Measurements from ENCODE around the gene KLF13. TPM values are rescaled to one million over a fixed set of nuclear protein-coding genes. Genes with fewer than 3 reads are reported as not detected.
A peak's percentile ranks its signal among the peaks of the same experiment; 100 is the strongest.

Gene KLF13
- total and polyA plus RNA-seq, 3 experiments from 2014 or later, result 109 to 147 (median 145) TPM

GRCh38 chr15:31378363-31378903 is 51.8 kb downstream of the KLF13 start:
- DNase-seq, result no peak
- Histone ChIP-seq H3K27ac (ENCODE audit: low read depth, low read length) (no peak overlapping the region), H3K27me3 (ENCODE audit: insufficient read depth, low read length, poor library complexity, severe bottlenecking) (no peaks in the 10 kb centered on the region), H3K4me1 (ENCODE audit: insufficient read depth, low read length) (peaks cover 32% of the 10 kb centered on the region), H3K36me3 (ENCODE audit: insufficient read depth, low read length) (peaks cover 36% of the 10 kb centered on the region), H3K4me3 (ENCODE audit: low read length) (no peak overlapping the region), H3K9me3 (ENCODE audit: low read length) (no peaks in the 10 kb centered on the region)
- peaks cover 0 to 1% of the 10 kb centered on the region in 2 donors for H3K27me3 Mint-ChIP-seq
- no peaks in the 10 kb centered on the region for H3K9me3 Mint-ChIP-seq
- H3K36me3 Mint-ChIP-seq, result peaks cover 4 to 88% (median 16%) of the 10 kb centered on the region in 3 donors
- H3K27ac Mint-ChIP-seq, result peak overlapping the region; percentile 81 to 96 (median 89)
- H3K4me3 Mint-ChIP-seq, result peak overlapping the region in 5 of 7 donors; percentile 60 to 72 (median 67)
- ChIA-PET CTCF (interaction anchor here (1.1 to 2.2 kb wide), 7 partner anchors 11 to 112 kb away, joined by 3 to 13 read pairs (median 4); no protein-coding TSS in a partner anchor), POLR2A (interaction anchor here (1.2 to 2.3 kb wide), 4 partner anchors 11 to 52 kb away, joined by 3 to 7 read pairs (median 4); partner anchors contain the start of gene KLF13)
- peaks cover 68 to 87% (median 73%) of the 10 kb centered on the region in 3 donors for H3K4me1 Mint-ChIP-seq

- H3K9me3 Mint-ChIP-seq, result no peaks in the 10 kb centered on the region
- peaks cover 31% of the 10 kb centered on the region for H3K36me3 ChIP-seq (ENCODE audit: insufficient read depth, low read length)
- ChIA-PET CTCF (interaction anchor here (1.3 to 2.2 kb wide), 5 partner anchors 13 to 112 kb away, joined by 4 to 13 read pairs (median 5); no protein-coding TSS in a partner anchor), POLR2A (interaction anchor here (1.7 to 2.3 kb wide), 2 partner anchors 12 to 53 kb away, joined by 6 to 7 read pairs; partner anchors contain the start of gene KLF13)
- peaks cover 32% of the 10 kb centered on the region for H3K4me1 ChIP-seq (ENCODE audit: insufficient read depth, low read length)
- H3K27ac Mint-ChIP-seq, result peak overlapping the region; percentile 81 to 96 (median 89)
- peaks cover 67 to 85% (median 71%) of the 10 kb centered on the region in 3 donors for H3K4me1 Mint-ChIP-seq
- peak overlapping the region in 3 of 7 donors; percentile 65 to 71 (median 67) for H3K4me3 Mint-ChIP-seq
- peaks cover 0 to 1% of the 10 kb centered on the region in 2 donors for H3K27me3 Mint-ChIP-seq
- no peak for DNase-seq
- no peak overlapping the region for H3K27ac ChIP-seq (ENCODE audit: low read depth, low read length)
- H3K4me3 ChIP-seq (ENCODE audit: low read length), result no peak overlapping the region
- H3K9me3 ChIP-seq (ENCODE audit: low read length), result no peaks in the 10 kb centered on the region
- no peaks in the 10 kb centered on the region for H3K27me3 ChIP-seq (ENCODE audit: insufficient read depth, low read length, poor library complexity, severe bottlenecking)
- H3K36me3 Mint-ChIP-seq, result peaks cover 4 to 82% (median 16%) of the 10 kb centered on the region in 3 donors
These were observed 52.4 kb downstream of the KLF13 start for GRCh38 chr15:31379042-31379441.

- ChIA-PET CTCF (interaction anchor here (1.3 to 2.2 kb wide), 4 partner anchors 13 to 111 kb away, joined by 4 to 12 read pairs (median 4); no protein-coding TSS in a partner anchor), POLR2A (interaction anchor here (1.7 kb wide), 1 partner anchor 13 kb away, joined by 6 read pairs; no protein-coding TSS in a partner anchor)
- Histone ChIP-seq H3K9me3 (ENCODE audit: low read length) (no peaks in the 10 kb centered on the region), H3K27me3 (ENCODE audit: insufficient read depth, low read length, poor library complexity, severe bottlenecking) (no peaks in the 10 kb centered on the region), H3K4me3 (ENCODE audit: low read length) (no peak overlapping the region), H3K36me3 (ENCODE audit: insufficient read depth, low read length) (peaks cover 28% of the 10 kb centered on the region), H3K4me1 (ENCODE audit: insufficient read depth, low read length) (peaks cover 35% of the 10 kb centered on the region), H3K27ac (ENCODE audit: low read depth, low read length) (no peak overlapping the region)
- Mint-ChIP-seq H3K27ac (peak overlapping the region in 5 of 8 donors; percentile 67 to 96 (median 88)), H3K4me1 (peaks cover 65 to 85% (median 71%) of the 10 kb centered on the region in 3 donors), H3K4me3 (peak overlapping the region in 4 of 7 donors; percentile 4 to 37 (median 20)), H3K36me3 (peaks cover 4 to 77% (median 16%) of the 10 kb centered on the region in 3 donors), H3K27me3 (peaks cover 0 to 1% of the 10 kb centered on the region in 2 donors), H3K9me3 (no peaks in the 10 kb centered on the region)
- no peak for DNase-seq
These were observed 52.9 kb downstream of the KLF13 start for GRCh38 chr15:31379577-31379976.

- Histone ChIP-seq H3K27ac (ENCODE audit: low read depth, low read length) (no peak overlapping the region), H3K4me1 (ENCODE audit: insufficient read depth, low read length) (peaks cover 45% of the 10 kb centered on the region), H3K27me3 (ENCODE audit: insufficient read depth, low read length, poor library complexity, severe bottlenecking) (no peaks in the 10 kb centered on the region), H3K9me3 (ENCODE audit: low read length) (no peaks in the 10 kb centered on the region), H3K36me3 (ENCODE audit: insufficient read depth, low read length) (peaks cover 25% of the 10 kb centered on the region), H3K4me3 (ENCODE audit: low read length) (no peak overlapping the region)
- H3K27me3 Mint-ChIP-seq, result peaks cover 0 to 2% of the 10 kb centered on the region in 2 donors
- H3K36me3 Mint-ChIP-seq, result peaks cover 4 to 56% (median 18%) of the 10 kb centered on the region in 3 donors
- ChIA-PET CTCF (interaction anchor here (1.1 to 4.1 kb wide), 8 partner anchors 10 to 168 kb away, joined by 3 to 29 read pairs (median 7); no protein-coding TSS in a partner anchor), POLR2A (interaction anchor here (0.7 to 1.0 kb wide), 2 partner anchors 8 to 16 kb away, joined by 3 to 5 read pairs; no protein-coding TSS in a partner anchor)
- peak overlapping the region; percentile 47 to 94 (median 65) for H3K27ac Mint-ChIP-seq
- DNase-seq, result no peak
- no peak overlapping the region for H3K4me3 Mint-ChIP-seq
- H3K9me3 Mint-ChIP-seq, result no peaks in the 10 kb centered on the region
- peaks cover 68 to 87% (median 74%) of the 10 kb centered on the region in 3 donors for H3K4me1 Mint-ChIP-seq
These were observed 55.4 kb downstream of the KLF13 start for GRCh38 chr15:31381801-31382712.

- Histone ChIP-seq H3K9me3 (ENCODE audit: low read length) (no peaks in the 10 kb centered on the region), H3K27ac (ENCODE audit: low read depth, low read length) (no peak overlapping the region), H3K4me3 (ENCODE audit: low read length) (no peak overlapping the region), H3K27me3 (ENCODE audit: insufficient read depth, low read length, poor library complexity, severe bottlenecking) (no peaks in the 10 kb centered on the region), H3K36me3 (ENCODE audit: insufficient read depth, low read length) (peaks cover 25% of the 10 kb centered on the region), H3K4me1 (ENCODE audit: insufficient read depth, low read length) (peaks cover 46% of the 10 kb centered on the region)
- H3K9me3 Mint-ChIP-seq, result no peaks in the 10 kb centered on the region
- CTCF ChIA-PET, result interaction anchor here (1.1 to 4.1 kb wide), 8 partner anchors 10 to 168 kb away, joined by 3 to 29 read pairs (median 7); no protein-coding TSS in a partner anchor
- H3K36me3 Mint-ChIP-seq, result peaks cover 4 to 50% (median 18%) of the 10 kb centered on the region in 3 donors
- H3K27ac Mint-ChIP-seq, result peak overlapping the region in 6 of 8 donors; percentile 34 to 89 (median 70)
- no peak overlapping the region for H3K4me3 Mint-ChIP-seq
- DNase-seq, result no peak
- POLR2A ChIA-PET, result no interaction called here
- peaks cover 0 to 2% of the 10 kb centered on the region in 2 donors for H3K27me3 Mint-ChIP-seq
- peaks cover 67 to 87% (median 75%) of the 10 kb centered on the region in 3 donors for H3K4me1 Mint-ChIP-seq
These were observed 56.0 kb downstream of the KLF13 start for GRCh38 chr15:31382713-31383045.

GRCh38 chr15:31383139-31383538 is 56.5 kb downstream of the KLF13 start:
- H3K9me3 Mint-ChIP-seq, result no peaks in the 10 kb centered on the region
- H3K4me1 ChIP-seq (ENCODE audit: insufficient read depth, low read length), result peaks cover 46% of the 10 kb centered on the region
- peaks cover 67 to 87% (median 75%) of the 10 kb centered on the region in 3 donors for H3K4me1 Mint-ChIP-seq
- H3K27ac ChIP-seq (ENCODE audit: low read depth, low read length), result no peak overlapping the region
- H3K9me3 ChIP-seq (ENCODE audit: low read length), result no peaks in the 10 kb centered on the region
- ChIA-PET POLR2A (no interaction called here), CTCF (interaction anchor here (1.1 to 4.1 kb wide), 6 partner anchors 9 to 169 kb away, joined by 3 to 29 read pairs (median 7); no protein-coding TSS in a partner anchor)
- peak overlapping the region in 7 of 8 donors; percentile 21 to 89 (median 63) for H3K27ac Mint-ChIP-seq
- H3K4me3 Mint-ChIP-seq, result peak overlapping the region in 1 of 7 donors; percentile 40
- peaks cover 0 to 2% of the 10 kb centered on the region in 2 donors for H3K27me3 Mint-ChIP-seq
- H3K4me3 ChIP-seq (ENCODE audit: low read length), result no peak overlapping the region
- H3K36me3 Mint-ChIP-seq, result peaks cover 4 to 49% (median 18%) of the 10 kb centered on the region in 3 donors
- DNase-seq, result no peak
- no peaks in the 10 kb centered on the region for H3K27me3 ChIP-seq (ENCODE audit: insufficient read depth, low read length, poor library complexity, severe bottlenecking)
- H3K36me3 ChIP-seq (ENCODE audit: insufficient read depth, low read length), result peaks cover 25% of the 10 kb centered on the region

GRCh38 chr15:31384568-31384967 is 57.9 kb downstream of the KLF13 start:
- ChIA-PET CTCF (interaction anchor here (1.0 to 4.1 kb wide), 4 partner anchors 18 to 104 kb away, joined by 3 to 29 read pairs (median 5); no protein-coding TSS in a partner anchor), POLR2A (interaction anchor here (0.9 kb wide), 2 partner anchors 50 to 58 kb away, joined by 3 to 6 read pairs; partner anchors contain the start of gene KLF13)
- H3K4me1 Mint-ChIP-seq, result peaks cover 65 to 84% (median 74%) of the 10 kb centered on the region in 3 donors
- DNase-seq, result no peak
- Histone ChIP-seq H3K4me3 (ENCODE audit: low read length) (no peak overlapping the region), H3K27me3 (ENCODE audit: insufficient read depth, low read length, poor library complexity, severe bottlenecking) (no peaks in the 10 kb centered on the region), H3K9me3 (ENCODE audit: low read length) (no peaks in the 10 kb centered on the region), H3K4me1 (ENCODE audit: insufficient read depth, low read length) (peaks cover 47% of the 10 kb centered on the region), H3K27ac (ENCODE audit: low read depth, low read length) (no peak overlapping the region), H3K36me3 (ENCODE audit: insufficient read depth, low read length) (peaks cover 13% of the 10 kb centered on the region)
- H3K36me3 Mint-ChIP-seq, result peaks cover 4 to 36% (median 13%) of the 10 kb centered on the region in 3 donors
- H3K4me3 Mint-ChIP-seq, result peak overlapping the region in 1 of 7 donors; percentile 2
- H3K9me3 Mint-ChIP-seq, result no peaks in the 10 kb centered on the region
- peak overlapping the region; percentile 49 to 89 (median 60) for H3K27ac Mint-ChIP-seq
- H3K27me3 Mint-ChIP-seq, result peaks cover 0 to 2% of the 10 kb centered on the region in 2 donors
